Body of pancreas (tissue), 4 donors: Measurements from ENCODE around the gene GALNT2.

Experiments used
- CTCF ChIP-seq, 7 experiments: fragments of 450-650 bp in 4 of 7; fragments of 200-600 bp in 3 of 7; sonication (generic) in 3 of 7; IDR thresholded peaks; one replicate each; pipeline ENCODE4 v1.5.1; 2016 to 2019; ENCODE audit warnings: antibody characterized with exemption in 7 of 7
- POLR2A ChIP-seq, 3 donors: fragments of 450-650 bp; IDR thresholded peaks; one replicate each; pipeline ENCODE4 v1.6.1; 2016; ENCODE audit warnings: antibody characterized with exemption in 3 of 3, mild to moderate bottlenecking in 2 of 3

GRCh38 chr1:230135726-230136125 lies 68.7 kb downstream of the GALNT2 start:
- TF ChIP-seq CTCF (IDR thresholded peaks at IDR 0.05), result no peak
- no peak for TF ChIP-seq POLR2A (IDR thresholded peaks at IDR 0.05)
